Measurements from ENCODE around the gene RASAL2. TPM values are rescaled to one million over a fixed set of nuclear protein-coding genes. Genes with fewer than 3 reads are reported as not detected.

The RASAL2 gene
- total RNA-seq, 1 experiment from 2014 or later, result 22.2 TPM

- Mint-ChIP-seq H3K4me1 (peaks cover 57 to 71% of the 10 kb centered on the region in 2 experiments), H3K4me3 (no peak overlapping the region), H3K27me3 (ENCODE audit: low read depth) (peaks cover 1% of the 10 kb centered on the region; the same call in 1 of the 2 replicates), H3K27ac (peak overlapping the region in 1 of 3 experiments; percentile 35; a peak in 2 of 7 replicates), H3K9me3 (no peaks in the 10 kb centered on the region), H3K36me3 (ENCODE audit: insufficient read depth in 1 of 3, low read depth in 3 of 3) (no peaks in the 10 kb centered on the region)
- H3K9ac ChIP-seq (ENCODE audit: extremely low read depth, insufficient read length, low read length), result no peak overlapping the region
- no peaks in the 10 kb centered on the region for H3K79me2 ChIP-seq (ENCODE audit: insufficient read depth, low read length)
- no peak overlapping the region for H2BK12ac ChIP-seq (ENCODE audit: insufficient read length, low read depth, low read length)
- no peak overlapping the region for H3K27ac ChIP-seq (ENCODE audit: insufficient read length, low read depth, low read length)
- no peak overlapping the region for H4K8ac ChIP-seq (replicated peaks; ENCODE audit: insufficient read length, low read depth, low read length)
- H2AFZ ChIP-seq (ENCODE audit: low read length), result no peak overlapping the region
- H2BK20ac ChIP-seq (ENCODE audit: low read depth, low read length, poor library complexity, severe bottlenecking), result no peak overlapping the region
- no peak overlapping the region for H4K5ac ChIP-seq (ENCODE audit: insufficient read length, low read depth, low read length)
- H2AK5ac ChIP-seq (ENCODE audit: insufficient read length, low read length), result no peak overlapping the region
- H4K91ac ChIP-seq (ENCODE audit: insufficient read length, low read depth, low read length), result no peak overlapping the region
- no peak overlapping the region for H3K18ac ChIP-seq (ENCODE audit: insufficient read length, low read depth, low read length)
- no peak overlapping the region for H2BK120ac ChIP-seq (ENCODE audit: low read depth, low read length, poor library complexity, severe bottlenecking)
- no peak overlapping the region for H3K14ac ChIP-seq (ENCODE audit: insufficient read depth, low read length)
- no peak overlapping the region for H3K56ac ChIP-seq (ENCODE audit: insufficient read length, low read depth, low read length)
- no peak overlapping the region for H3K4me2 ChIP-seq (ENCODE audit: insufficient read depth, insufficient read length, low read length)
- H3K4me1 ChIP-seq (ENCODE audit: insufficient read depth, low read length), result peaks cover 10% of the 10 kb centered on the region; the same call in 1 of the 2 replicates
- H3K4ac ChIP-seq (ENCODE audit: low read depth, low read length), result no peak overlapping the region
- H3K79me1 ChIP-seq (ENCODE audit: insufficient read depth, low read depth, low read length, poor library complexity, severe bottlenecking), result no peaks in the 10 kb centered on the region
- H3T11ph ChIP-seq (ENCODE audit: low read length), result no peak overlapping the region
- no peaks in the 10 kb centered on the region for H3K9me3 ChIP-seq (ENCODE audit: control insufficient read depth, low read depth, low read length)
- TF ChIP-seq CTCF (conservative IDR thresholded peaks at IDR 0.05), result peak; percentile 65
- H3K23ac ChIP-seq (ENCODE audit: insufficient read length, low read depth, low read length), result no peak overlapping the region
- H4K20me1 ChIP-seq (ENCODE audit: control insufficient read depth, insufficient read depth, insufficient read length), result no peaks in the 10 kb centered on the region
- no peaks in the 10 kb centered on the region for H3K23me2 ChIP-seq (ENCODE audit: insufficient read length, low read depth, low read length, poor library complexity, severe bottlenecking)
- H2BK5ac ChIP-seq (ENCODE audit: insufficient read length, low read length), result no peak overlapping the region
- H2BK15ac ChIP-seq (ENCODE audit: low read depth, low read length), result no peak overlapping the region
- 0 out of 2 replicates have a peak, but pooled peaks cover 2% of the 10 kb centered on the region for H3K27me3 ChIP-seq (ENCODE audit: insufficient read depth, low read length)
- no CpG with 5 or more reads among the region's 5 CpGs for WGBS (ENCODE audit: extremely low coverage, insufficient read length, low lambda C conversion rate)
- DNase-seq, result peak; percentile 75
These were observed 38.8 kb upstream of the RASAL2 start for GRCh38 chr1:178055093-178055492.
